Stimulated activated CD4-positive, alpha-beta T cell treated with anti-CD3 and anti-CD28 coated beads, Interleukin-15, amount 100 ng/mL, for 48 hours (primary cell): ENCODE measurements around the gene NAP1L1.

Source experiments
- DNase-seq, 2 donors: peaks; one replicate each; pipeline ENCODE4 v3.0.0-alpha.2; 2020; ENCODE audit warnings: low read depth in 2 of 2

Gene NAP1L1

GRCh38 chr12:76020731-76021672 is 63.5 kb downstream of the NAP1L1 start:
- peak; percentile 64 to 73 for DNase-seq

- DNase-seq: peak; percentile 76 to 84
These were observed 64.2 kb downstream of the NAP1L1 start for GRCh38 chr12:76020281-76020680.

GRCh38 chr12:76018672-76019071 is 65.8 kb downstream of the NAP1L1 start:
- DNase-seq: no peak

- DNase-seq: no peak
These were observed 66.4 kb downstream of the NAP1L1 start for GRCh38 chr12:76018111-76018510.

GRCh38 chr12:76014007-76014406 is 70.5 kb downstream of the NAP1L1 start:
- no peak for DNase-seq

- DNase-seq: no peak
These were observed 70.9 kb downstream of the NAP1L1 start for GRCh38 chr12:76013603-76014002.

GRCh38 chr12:76012644-76013043 is 71.8 kb downstream of the NAP1L1 start:
- no peak for DNase-seq

- DNase-seq: no peak
These were observed 73.6 kb downstream of the NAP1L1 start for GRCh38 chr12:76010732-76011458.

- DNase-seq: no peak
These were observed 76.1 kb downstream of the NAP1L1 start for GRCh38 chr12:76008428-76008827.

- no peak for DNase-seq
These were observed 76.8 kb downstream of the NAP1L1 start for GRCh38 chr12:76007640-76008039.

GRCh38 chr12:76006028-76006925 is 78.2 kb downstream of the NAP1L1 start:
- DNase-seq: no peak

- no peak for DNase-seq
These were observed 81.2 kb downstream of the NAP1L1 start for GRCh38 chr12:76003355-76003638.

GRCh38 chr12:76002598-76003354 is 81.7 kb downstream of the NAP1L1 start:
- no peak for DNase-seq

GRCh38 chr12:75998292-75999063 is 86.0 kb downstream of the NAP1L1 start:
- no peak for DNase-seq

GRCh38 chr12:75997658-75998057 is 86.8 kb downstream of the NAP1L1 start:
- no peak for DNase-seq

GRCh38 chr12:75996861-75997447 is 87.5 kb downstream of the NAP1L1 start:
- DNase-seq: no peak

GRCh38 chr12:75995691-75996090 is 88.8 kb downstream of the NAP1L1 start:
- no peak for DNase-seq

- DNase-seq: no peak
These were observed 90.3 kb downstream of the NAP1L1 start for GRCh38 chr12:75994069-75994740.

- DNase-seq: no peak
These were observed 92.7 kb downstream of the NAP1L1 start for GRCh38 chr12:75991753-75992152.
